ENCODE data around the gene ZNF689. TPM values are rescaled to one million over a fixed set of nuclear protein-coding genes. Genes with fewer than 3 reads are reported as not detected.

The ZNF689 gene
- total RNA-seq, 1 experiment from 2014 or later = 10.3 TPM

DNA sequence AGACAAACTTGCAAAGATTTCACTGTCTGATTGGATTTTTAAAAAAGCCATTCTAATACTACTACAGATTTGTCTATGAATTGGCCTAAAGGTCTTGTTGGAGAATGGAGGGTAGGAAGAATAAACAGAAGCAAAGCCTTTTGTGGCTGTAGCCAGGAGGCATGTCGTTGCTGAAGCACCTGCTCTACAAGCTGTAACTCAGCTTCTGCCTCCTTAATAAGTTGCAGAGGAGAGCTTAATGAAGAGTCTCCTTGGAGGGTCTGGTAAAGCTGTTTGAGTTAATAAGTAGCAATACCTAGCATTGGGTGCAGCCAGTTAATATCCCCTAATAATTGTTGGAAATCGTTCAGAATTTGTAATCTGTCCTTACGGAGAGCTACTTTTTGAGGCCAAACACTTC lies 10.0 kb upstream of the ZNF689 start:
- TF ChIP-seq, protein P1, sequence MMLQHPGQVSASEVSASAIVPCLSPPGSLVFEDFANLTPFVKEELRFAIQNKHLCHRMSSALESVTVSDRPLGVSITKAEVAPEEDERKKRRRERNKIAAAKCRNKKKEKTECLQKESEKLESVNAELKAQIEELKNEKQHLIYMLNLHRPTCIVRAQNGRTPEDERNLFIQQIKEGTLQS (IDR thresholded peaks at IDR 0.05) = no peak
- TF ChIP-seq ELF1 (IDR thresholded peaks at IDR 0.05; ENCODE audit: borderline replicate concordance, low read depth) = no peak
- TF ChIP-seq YY1 (IDR thresholded peaks at IDR 0.05; ENCODE audit: extremely low read depth, insufficient replicate concordance, low read depth, low read length) = no peak
- TF ChIP-seq TCF7L2 (IDR thresholded peaks at IDR 0.05; ENCODE audit: borderline replicate concordance, extremely low read depth, insufficient read depth, insufficient read length) = no peak
- TF ChIP-seq EZH2 (IDR thresholded peaks at IDR 0.05) = no peak
- no peak for TF ChIP-seq ZNF274 (IDR thresholded peaks at IDR 0.05; ENCODE audit: low read depth, low read length)
- no peak for TF ChIP-seq RAD21 (IDR thresholded peaks at IDR 0.05; ENCODE audit: low read depth)
- no peak for TF ChIP-seq SP1 (IDR thresholded peaks at IDR 0.05; ENCODE audit: low read depth)
- TF ChIP-seq CBX3 (IDR thresholded peaks at IDR 0.05; ENCODE audit: low read depth) = no peak
- no peak for TF ChIP-seq EZH2phosphoT487 (IDR thresholded peaks at IDR 0.05; ENCODE audit: borderline replicate concordance)
- no peak for TF ChIP-seq EGR1 (IDR thresholded peaks at IDR 0.05; ENCODE audit: low read depth)
- TF ChIP-seq, protein P2, sequence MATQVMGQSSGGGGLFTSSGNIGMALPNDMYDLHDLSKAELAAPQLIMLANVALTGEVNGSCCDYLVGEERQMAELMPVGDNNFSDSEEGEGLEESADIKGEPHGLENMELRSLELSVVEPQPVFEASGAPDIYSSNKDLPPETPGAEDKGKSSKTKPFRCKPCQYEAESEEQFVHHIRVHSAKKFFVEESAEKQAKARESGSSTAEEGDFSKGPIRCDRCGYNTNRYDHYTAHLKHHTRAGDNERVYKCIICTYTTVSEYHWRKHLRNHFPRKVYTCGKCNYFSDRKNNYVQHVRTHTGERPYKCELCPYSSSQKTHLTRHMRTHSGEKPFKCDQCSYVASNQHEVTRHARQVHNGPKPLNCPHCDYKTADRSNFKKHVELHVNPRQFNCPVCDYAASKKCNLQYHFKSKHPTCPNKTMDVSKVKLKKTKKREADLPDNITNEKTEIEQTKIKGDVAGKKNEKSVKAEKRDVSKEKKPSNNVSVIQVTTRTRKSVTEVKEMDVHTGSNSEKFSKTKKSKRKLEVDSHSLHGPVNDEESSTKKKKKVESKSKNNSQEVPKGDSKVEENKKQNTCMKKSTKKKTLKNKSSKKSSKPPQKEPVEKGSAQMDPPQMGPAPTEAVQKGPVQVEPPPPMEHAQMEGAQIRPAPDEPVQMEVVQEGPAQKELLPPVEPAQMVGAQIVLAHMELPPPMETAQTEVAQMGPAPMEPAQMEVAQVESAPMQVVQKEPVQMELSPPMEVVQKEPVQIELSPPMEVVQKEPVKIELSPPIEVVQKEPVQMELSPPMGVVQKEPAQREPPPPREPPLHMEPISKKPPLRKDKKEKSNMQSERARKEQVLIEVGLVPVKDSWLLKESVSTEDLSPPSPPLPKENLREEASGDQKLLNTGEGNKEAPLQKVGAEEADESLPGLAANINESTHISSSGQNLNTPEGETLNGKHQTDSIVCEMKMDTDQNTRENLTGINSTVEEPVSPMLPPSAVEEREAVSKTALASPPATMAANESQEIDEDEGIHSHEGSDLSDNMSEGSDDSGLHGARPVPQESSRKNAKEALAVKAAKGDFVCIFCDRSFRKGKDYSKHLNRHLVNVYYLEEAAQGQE (IDR thresholded peaks at IDR 0.05; ENCODE audit: low read depth) = no peak
- TF ChIP-seq, protein P3, sequence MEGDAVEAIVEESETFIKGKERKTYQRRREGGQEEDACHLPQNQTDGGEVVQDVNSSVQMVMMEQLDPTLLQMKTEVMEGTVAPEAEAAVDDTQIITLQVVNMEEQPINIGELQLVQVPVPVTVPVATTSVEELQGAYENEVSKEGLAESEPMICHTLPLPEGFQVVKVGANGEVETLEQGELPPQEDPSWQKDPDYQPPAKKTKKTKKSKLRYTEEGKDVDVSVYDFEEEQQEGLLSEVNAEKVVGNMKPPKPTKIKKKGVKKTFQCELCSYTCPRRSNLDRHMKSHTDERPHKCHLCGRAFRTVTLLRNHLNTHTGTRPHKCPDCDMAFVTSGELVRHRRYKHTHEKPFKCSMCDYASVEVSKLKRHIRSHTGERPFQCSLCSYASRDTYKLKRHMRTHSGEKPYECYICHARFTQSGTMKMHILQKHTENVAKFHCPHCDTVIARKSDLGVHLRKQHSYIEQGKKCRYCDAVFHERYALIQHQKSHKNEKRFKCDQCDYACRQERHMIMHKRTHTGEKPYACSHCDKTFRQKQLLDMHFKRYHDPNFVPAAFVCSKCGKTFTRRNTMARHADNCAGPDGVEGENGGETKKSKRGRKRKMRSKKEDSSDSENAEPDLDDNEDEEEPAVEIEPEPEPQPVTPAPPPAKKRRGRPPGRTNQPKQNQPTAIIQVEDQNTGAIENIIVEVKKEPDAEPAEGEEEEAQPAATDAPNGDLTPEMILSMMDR (IDR thresholded peaks at IDR 0.05 in 2 of 3, conservative IDR thresholded peaks at IDR 0.05 in 1 of 3; ENCODE audit: borderline replicate concordance in 1 of 3, insufficient read depth in 1 of 3, low read depth in 2 of 3, low read length in 2 of 3) = no peak
- TF ChIP-seq SRF (IDR thresholded peaks at IDR 0.05; ENCODE audit: low read depth) = no peak
- TF ChIP-seq POLR2A (IDR thresholded peaks at IDR 0.05; ENCODE audit: borderline replicate concordance, extremely low read depth, insufficient read depth, insufficient read length) = no peak
- no peak for TF ChIP-seq POLR2AphosphoS5 (IDR thresholded peaks at IDR 0.05; ENCODE audit: low read depth, low read length)
- TF ChIP-seq SIN3A (IDR thresholded peaks at IDR 0.05; ENCODE audit: low read depth) = no peak
- Histone ChIP-seq H3K27me3 (ENCODE audit: insufficient read depth, low read length) (no peaks in the 10 kb centered on the region), H3K36me3 (ENCODE audit: control insufficient read depth in 1 of 2, insufficient read depth in 2 of 2, low read length in 2 of 2) (no peaks in the 10 kb centered on the region), H2AFZ (ENCODE audit: low read depth, low read length, poor library complexity, severe bottlenecking) (no peak overlapping the region), H3K9me3 (ENCODE audit: control insufficient read depth in 1 of 2, insufficient read depth in 1 of 2, low read depth in 1 of 2, low read length in 2 of 2) (peaks cover 0 to 9% of the 10 kb centered on the region in 2 experiments; a peak in 2 of 4 replicates), H3K9me2 (ENCODE audit: insufficient read depth) (no peaks in the 10 kb centered on the region), H3K79me2 (ENCODE audit: insufficient read depth, low read length) (no peaks in the 10 kb centered on the region), H3K4me3 (replicated peaks in 1 of 2; ENCODE audit: low read depth in 1 of 2, low read length in 2 of 2) (no peak overlapping the region), H4K20me1 (ENCODE audit: insufficient read depth) (no peaks in the 10 kb centered on the region), H3K9ac (ENCODE audit: low read length) (no peak overlapping the region), H3K4me1 (ENCODE audit: control insufficient read depth in 1 of 2, insufficient read depth in 2 of 2, low read length in 2 of 2) (peaks cover 0 to 2% of the 10 kb centered on the region in 2 experiments; a peak in 1 of 4 replicates), H3K4me2 (ENCODE audit: low read length) (no peak overlapping the region), H3K27ac (ENCODE audit: low read depth, low read length) (no peak overlapping the region)
- no TSS peak for BruUV-seq (replicated peaks)
- no peak for ATAC-seq
- ChIA-PET RAD21 (ENCODE audit: low non-redundant PET in 1 of 2, low total read pairs in 2 of 2, uncharacterized antibody in 2 of 2, unreplicated experiment in 2 of 2) (no interaction called here), CTCF (interaction anchor here (1.2 kb wide), 1 partner anchor 211 kb away, joined by 3 read pairs; no protein-coding TSS in a partner anchor), POLR2A (interaction anchor here (0.6 kb wide), 1 partner anchor 16 kb away, joined by 6 read pairs; no protein-coding TSS in a partner anchor)
- intact Hi-C loops (cut with micrococcal nuclease) = no loop called here
- no peak for DNase-seq (ENCODE audit: low read depth, low spot score)
